Activated CD4-positive, alpha-beta T cell treated with anti-CD3 and anti-CD28 coated beads, Interleukin-10, Interleukin-2, amounts not matched to agents 100 ng/mL and 50 ng/mL, durations not matched to agents 16 hours and 8 hours (primary cell): ENCODE data around the gene ATP6AP2.
"Not testable (repeated sequence)": the region's sequence is repeated elsewhere in the genome, so short reads cannot be mapped to it uniquely, and the experiment has no call there.

Source experiments
- DNase-seq: peaks from one replicate; pipeline ENCODE4 v3.0.0-alpha.2; 2020

The ATP6AP2 gene

DNA sequence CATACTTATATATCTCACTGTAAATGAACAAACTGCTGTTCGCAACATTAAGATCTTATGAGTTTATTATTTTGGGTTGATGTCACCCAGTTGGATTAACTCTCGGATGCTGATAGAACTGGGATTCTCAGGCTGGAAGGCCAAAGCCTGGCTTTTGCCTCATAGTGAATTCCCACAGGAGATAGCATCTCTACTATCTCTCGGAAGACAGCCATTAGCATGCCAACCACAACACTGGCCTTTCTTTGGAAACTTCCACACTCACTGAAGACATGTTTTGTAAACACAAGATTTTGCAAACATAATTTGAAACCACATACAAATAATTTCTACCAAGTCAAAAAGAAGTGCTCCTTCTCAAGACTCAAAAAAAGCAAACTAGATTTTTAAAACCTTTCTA lies 4.5 kb upstream of the ATP6AP2 start:
- no peak for DNase-seq

DNA sequence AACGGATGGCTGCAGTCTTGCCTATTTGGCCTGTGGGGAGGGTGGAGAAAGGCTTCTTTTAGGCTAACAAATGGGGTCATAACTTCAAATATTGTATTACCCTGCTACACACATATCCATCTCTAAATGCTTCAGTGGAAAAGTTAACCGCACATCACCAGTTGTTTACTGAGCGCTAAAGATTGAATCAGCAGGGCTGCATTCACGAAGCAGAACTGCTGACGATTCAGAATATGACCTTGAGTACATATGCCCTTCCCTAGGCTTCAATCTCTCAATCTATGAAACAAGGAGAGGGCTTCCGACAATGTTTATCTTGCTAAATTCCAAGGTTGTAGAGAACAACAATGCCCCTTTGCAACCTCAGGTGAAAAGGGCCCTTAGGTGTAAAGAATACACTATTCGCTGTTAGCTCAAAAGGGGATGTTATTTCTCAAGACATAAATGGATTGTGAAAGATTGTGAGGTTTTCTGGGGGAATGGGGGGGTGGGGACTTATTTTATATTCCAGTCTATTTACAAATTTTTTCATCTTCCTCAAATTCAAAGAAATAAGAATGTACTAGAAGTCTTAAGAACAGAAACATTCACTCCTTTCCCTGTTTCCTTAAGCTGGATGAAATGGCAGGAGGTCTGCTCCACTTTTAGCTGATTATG lies 2.6 kb upstream of the ATP6AP2 start:
- no peak for DNase-seq

DNA sequence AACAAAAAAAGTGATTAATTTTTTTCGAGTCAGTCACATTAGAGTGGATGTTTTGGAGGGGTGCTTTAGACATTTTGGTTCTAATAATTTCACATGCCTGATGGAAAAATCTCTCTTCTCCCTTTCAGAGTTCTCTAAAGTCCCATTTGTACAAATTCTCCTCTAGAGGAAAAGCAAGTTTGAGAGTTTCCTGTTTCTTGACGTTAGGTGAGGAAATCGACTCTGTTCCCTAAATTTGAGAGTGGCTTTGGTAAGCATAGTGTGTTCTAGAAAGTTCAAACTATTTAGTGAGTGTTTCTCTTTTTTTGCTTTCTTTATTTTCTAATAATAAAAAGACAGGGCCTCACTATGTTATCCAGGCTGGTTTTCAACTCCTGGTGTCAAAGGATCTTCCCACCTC lies 1.6 kb upstream of the ATP6AP2 start:
- no peak for DNase-seq

DNA sequence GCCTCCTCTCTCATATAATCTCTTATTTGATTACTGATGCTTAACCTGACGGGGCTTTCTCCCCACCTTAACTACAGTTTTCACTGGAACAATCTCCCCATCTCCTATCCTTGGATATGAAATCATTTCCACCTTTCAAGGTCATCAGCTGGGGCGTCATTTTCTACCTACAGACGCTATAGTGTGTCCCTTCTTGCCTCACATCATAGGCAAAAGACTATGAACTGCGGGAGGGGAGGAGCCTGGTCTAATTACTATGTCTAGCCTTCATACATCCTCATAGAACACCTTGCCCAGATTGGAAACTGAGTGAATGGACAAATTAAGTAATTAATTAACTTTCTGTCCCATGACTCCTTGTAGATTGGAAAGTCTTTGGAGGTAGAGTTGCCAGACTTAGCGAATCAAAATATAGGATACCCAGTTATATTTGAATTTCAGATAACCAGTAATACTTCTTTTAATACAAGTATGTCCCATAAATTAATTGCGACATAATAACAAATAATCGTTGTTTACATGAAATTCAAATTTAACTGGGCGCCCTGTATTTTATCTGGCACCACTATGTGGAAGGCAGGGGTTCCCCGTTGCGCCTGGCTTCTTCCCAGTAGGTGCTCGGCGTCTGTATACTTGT lies 752 bp upstream of the ATP6AP2 start:
- DNase-seq: no peak

DNA sequence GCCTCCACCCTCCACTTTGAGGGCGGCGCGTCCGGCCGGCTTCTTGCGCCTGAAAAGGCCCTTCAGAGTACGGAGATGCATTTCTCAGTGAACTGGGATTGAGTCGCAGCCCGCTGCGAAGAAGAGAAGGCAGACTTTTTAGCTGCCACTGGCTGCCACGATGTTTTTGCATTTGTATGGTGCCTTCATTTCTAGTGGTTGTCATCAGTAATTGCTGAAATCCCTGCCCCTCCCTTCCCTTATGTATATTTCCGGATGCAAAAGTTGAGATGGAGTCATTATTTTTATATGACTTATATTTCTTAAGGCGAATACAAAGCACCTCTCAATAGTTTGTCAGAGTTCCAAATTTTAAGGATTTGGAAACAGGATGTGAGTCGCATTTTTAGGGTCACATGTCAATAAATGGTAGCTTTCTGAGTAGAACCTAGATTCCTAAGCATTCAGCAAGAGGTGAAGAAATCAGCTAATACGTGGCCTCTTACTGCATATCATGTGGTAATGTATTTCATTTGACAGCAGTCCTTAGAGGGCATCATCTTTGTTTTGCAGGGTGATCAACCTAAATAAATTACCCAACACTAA lies 658 bp downstream of the ATP6AP2 start:
- peak; percentile 17 for DNase-seq

DNA sequence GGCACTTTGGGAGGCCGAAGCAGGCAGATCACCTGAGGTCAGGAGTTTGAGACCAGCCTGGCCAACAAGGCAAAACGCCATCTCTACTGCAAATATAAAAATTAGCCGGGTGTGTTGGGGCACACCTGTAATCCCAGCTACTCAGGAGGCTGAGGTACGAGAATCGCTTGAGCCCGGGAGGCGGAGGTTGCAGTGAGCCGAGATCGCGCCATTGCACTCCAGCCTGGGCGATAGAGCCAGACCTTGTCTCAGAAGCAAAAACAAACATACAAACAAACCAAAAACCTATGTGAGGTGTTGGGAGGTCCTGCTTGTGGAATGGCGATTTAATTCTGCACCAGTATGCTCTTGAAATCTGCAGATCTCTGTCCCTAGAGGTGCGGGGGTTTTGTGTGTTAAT lies 1.4 kb downstream of the ATP6AP2 start:
- not testable (repeated sequence) for DNase-seq

DNA sequence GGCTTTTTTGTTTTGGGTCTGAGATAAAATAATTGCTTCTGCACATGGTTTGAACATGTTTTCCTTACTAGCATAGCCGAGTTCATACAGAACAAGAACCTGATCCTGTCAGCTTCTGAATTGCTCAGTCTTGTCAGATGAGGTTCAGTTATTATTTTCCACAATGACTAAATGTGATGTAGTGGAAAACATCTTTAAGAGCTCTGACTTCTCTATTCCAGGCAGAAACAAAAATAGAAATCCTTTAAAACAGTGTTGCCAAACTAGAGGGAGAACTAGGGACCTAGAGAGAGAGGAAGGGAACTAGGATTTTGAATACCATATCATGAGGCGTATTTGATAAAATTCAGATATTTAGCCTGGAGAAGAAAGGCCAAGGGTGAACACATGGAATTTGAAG lies 2.0 kb downstream of the ATP6AP2 start:
- no peak for DNase-seq

DNA sequence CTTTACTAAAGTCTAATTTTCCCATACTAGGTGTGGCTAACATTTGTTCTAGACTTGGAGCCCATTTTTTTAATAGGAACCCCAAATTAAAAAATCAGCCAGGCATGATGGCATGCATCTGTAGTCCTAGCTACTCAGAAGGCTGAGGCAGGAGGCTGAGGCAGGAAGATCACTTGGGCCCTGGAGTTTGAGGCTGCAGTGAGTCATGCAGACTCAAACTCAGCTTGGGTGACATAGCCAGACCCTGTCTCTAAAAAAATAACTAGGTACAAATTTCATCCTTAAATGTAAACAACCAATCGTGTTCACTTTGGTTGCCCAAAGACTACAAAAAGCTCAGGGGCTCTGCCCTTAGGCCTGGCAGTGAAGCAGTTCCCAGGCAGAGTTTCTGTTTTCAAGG lies 6.9 kb downstream of the ATP6AP2 start:
- DNase-seq: peak; percentile 22

DNA sequence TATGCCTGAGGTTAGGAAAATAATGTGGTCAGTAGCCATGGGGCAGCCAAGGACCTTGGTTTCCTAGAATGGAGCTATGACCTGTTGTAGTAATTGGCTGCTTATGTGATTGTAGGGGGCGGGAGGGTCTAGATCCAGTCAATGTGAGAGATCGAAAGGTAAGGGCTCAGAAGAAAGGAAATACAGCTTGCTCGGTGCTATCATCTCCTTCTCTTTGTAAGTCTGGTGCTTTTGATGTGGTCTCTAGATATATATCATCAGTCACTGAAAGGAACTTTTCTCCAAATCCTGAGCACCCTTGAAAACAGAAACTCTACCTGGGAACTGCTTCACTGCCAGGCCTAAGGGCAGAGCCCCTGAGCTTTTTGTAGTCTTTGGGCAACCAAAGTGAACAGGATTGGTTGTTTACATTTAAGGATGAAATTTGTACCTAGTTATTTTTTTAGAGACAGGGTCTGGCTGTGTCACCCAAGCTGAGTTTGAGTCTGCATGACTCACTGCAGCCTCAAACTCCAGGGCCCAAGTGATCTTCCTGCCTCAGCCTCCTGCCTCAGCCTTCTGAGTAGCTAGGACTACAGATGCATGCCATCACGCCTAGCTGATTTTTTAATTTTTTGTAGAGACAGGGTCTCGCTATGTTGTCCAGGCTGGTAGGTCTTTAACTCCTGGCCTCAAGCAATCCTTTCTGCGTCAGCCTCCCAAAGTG lies 9.0 kb downstream of the ATP6AP2 start:
- peak; percentile 72 for DNase-seq

DNA sequence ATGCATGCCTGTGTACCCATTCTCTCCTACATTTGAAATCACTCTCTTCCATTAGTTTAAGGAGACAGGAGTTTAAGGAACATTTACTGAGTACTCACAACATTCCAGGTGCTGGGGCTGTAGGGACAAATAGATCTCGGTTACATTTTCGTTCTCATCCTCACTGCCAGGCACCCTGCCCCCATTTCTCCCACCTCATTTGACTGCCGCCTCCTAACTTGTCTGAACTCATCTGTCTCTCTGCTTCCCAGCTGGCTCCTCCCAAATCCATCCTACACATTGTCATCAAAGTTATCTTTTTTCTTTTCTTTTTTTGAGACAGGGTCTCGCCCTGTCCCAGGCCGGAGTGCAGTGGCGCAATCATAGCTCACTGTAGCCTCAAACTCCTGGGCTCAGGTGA lies 22.7 kb downstream of the ATP6AP2 start:
- no peak for DNase-seq

DNA sequence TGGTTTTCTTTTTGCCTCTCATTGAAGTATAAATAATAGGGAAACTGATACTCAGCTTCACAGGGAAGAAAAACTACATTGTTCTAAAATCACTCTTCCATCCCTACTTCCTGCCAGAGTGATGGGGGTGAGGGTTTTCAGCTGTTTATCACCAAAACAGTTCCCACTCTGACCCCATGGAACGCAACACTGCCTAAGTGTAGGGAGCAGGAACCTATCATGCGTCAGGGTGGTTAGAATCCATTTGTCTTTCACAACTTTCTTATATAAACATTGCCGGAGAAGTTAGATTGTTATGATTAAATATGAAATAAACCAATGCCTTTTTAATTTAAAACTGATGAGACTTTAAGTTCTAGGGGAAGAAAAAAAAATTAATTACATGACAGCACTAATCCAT lies 26.6 kb downstream of the ATP6AP2 start:
- no peak for DNase-seq

DNA sequence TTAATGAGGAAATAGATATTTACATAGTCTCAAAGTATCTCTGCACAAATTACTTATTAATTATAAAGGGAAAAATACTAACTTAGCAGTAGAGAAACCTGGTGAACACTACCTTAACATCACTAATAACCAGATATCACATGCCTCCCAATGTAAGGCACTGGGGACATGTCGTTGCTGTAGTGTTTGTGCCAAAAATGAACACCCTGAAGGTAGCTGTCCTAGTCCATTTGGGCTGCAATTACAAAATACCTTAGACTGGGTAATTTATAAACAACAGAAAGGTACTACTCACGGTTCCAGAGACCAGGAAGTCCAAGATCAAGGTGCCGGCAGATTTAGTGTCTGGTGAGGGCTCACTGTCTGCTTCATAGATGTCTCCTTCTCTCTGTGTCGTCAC lies 31.7 kb downstream of the ATP6AP2 start:
- no peak for DNase-seq

DNA sequence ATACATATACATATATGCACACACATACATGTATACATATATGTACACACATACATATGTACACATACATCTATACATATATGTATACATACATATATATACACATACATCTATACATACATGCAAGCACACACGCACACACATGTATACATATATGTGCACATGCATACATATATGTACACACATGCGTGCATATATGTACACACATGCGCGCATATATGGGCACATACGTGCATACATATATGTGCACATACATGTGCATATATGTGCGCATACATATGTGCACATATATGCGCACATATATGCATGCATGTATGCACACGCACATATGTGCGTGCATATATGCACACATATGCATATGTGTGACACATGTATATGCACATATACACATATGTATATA lies 35.2 kb downstream of the ATP6AP2 start:
- no peak for DNase-seq

DNA sequence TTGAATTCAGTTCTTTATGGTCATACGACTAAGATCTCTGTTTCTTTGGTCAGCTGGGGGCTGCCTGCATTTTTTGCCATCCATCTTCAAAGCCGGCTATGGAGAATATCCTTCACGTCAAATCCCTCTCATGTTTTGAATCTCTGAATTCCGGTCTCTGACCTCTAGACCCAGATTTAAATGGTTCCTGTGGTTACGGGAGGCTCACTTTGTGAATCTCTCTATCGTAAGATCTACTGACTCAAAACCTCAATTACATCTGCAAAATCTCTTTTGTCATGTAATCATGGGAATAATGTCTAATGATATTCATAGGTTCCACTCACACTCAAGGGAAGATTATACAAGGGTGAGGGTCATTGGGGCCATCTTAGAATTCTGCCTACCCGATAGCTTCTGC lies 36.8 kb downstream of the ATP6AP2 start:
- DNase-seq: no peak

DNA sequence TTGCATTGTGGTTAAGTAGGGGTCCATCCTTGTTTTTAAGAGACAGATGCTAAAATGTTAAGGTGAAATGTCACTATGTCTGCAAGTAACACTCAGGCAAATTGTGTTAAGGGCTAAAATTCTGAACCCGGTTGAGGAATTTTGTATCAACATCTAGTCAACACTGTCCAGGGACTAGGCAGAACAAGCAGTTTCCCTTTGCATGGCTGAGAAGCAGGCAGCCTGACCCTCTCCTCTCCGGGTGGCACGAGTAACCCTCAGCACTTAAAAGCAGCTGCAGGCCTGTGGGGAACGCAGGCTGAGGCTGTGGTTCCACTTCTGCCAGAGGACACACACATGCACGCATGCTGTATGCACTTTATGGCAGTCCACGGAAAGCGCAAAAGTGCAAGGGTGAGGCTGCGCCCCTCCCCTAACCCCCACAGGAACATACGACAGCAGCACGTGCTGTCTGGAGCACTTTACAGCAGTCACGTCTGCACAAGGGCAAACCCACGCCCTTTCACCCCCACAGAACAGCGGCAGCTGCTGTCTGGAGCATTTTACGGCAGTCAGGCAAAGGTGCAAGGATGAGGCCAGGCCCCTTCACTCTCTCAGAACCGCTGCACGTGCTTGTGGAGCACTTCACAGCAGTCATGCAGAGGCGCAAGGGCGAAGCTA lies 41.8 kb downstream of the ATP6AP2 start:
- no peak for DNase-seq

DNA sequence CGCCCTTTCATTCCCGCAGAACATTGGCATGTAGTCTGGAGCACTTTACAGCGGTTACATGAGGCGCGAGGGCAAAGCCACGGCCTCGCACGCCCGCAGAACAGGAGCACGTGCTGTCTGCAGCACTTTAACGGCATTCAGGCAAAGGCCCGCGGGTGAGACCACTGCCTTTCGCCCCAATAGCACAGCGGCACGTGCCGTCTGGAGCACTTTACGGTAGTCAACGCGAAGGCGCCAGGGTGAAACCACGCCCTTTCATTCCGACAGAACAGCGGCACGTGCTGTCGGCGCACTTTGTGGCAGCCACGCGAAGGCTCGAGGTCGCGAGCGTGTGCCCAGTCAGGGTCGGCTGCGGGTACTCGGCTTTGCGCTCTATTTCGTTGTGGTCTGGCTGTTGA lies 42.4 kb downstream of the ATP6AP2 start, which contains the start of gene MPC1L:
Gene MPC1L (plus strand): TSS at position 290 of the 398 bp plus-strand sequence. CDS start 138 bp downstream, outside the sequence.
- no peak for DNase-seq

DNA sequence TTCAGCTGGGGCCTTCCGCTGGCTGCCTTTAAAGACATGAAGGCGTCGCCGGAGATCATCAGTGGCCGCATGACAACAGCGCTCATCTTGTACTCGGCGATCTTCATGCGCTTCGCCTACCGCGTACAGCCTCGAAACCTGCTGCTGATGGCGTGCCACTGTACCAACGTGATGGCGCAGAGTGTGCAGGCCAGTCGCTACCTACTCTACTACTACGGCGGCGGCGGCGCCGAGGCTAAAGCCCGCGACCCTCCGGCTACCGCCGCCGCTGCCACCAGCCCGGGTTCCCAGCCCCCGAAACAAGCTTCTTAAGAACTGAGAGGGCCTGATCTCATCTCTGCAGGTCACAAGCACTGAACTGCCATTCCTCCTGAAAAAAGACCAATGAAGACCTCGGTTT lies 42.9 kb downstream of the ATP6AP2 start:
- no peak for DNase-seq

DNA sequence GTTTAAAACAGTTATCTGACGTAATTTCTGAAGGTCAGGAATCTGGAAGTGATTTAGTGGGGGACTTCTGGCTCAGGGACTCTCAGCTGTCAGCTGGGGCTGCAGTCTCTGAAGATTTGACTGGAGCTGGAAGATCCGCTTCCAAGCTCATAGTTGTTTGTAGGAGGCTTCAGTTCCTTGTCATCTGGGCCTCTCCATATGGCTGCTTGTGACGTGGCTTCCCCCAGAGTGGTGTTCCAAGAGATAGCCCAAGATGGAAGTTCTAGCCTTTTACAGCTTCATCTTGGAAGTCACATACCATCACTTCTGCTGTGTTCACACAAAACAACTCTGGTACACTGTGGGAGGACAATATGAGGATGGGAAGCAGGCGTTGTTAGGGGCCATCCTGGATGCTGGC lies 44.5 kb downstream of the ATP6AP2 start:
- no peak for DNase-seq

DNA sequence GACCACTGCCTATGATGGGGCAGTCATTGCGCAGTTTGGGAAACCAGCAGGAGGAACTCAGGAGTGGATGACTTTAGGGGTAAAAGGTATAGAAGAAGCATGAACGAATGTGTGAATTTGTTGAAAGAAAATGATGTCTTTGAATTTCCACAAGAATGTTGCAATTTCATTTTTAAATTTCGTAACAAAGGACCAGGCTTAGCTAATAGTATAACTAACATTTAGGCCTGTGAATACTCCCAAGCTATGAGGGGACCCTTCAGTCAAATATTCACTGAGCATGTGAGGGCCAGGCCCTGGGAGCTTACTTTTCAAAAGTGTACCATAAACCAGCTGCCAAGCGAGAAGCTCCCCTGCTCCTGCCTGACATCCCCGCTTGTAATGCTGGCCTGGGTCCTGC lies 47.7 kb downstream of the ATP6AP2 start:
- no peak for DNase-seq

DNA sequence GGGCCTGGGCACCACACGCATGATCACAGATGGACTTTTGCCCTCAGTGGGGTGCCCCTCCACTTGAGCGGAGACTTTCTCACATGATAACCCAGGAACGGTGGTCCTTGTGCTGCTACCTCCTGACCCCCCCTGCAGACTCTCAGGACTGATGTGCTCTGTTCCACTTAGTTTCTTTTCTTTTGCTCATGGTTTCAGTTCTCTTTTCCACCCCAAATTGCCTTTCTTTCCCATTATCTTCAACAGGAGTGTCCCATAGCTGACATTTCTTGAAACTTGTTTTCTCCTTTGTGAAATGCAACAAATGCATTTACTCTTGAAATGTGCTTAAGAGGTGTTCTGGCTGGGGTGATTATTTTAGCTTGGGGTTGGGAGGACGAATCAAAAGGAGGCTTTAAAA lies 51.4 kb downstream of the ATP6AP2 start:
- DNase-seq: no peak

DNA sequence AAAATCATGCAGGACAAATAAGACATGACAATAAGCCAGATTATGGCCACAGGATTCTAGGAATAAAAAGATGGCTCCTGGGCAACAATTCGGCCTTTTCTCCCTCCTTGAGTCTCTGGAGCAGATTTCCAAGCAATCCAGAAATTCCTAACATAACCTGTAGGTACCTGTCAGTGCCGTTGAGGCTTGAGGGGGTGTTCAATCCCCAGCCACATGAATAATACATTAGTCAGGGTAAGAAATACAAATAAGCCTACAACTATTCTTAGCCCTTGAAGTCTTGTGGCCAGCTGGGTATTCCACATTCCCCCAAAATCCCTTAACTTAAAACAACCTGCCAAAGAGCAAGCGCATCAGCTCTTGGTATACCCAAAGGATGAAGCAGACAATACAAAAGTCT lies 56.9 kb downstream of the ATP6AP2 start:
- DNase-seq: no peak

DNA sequence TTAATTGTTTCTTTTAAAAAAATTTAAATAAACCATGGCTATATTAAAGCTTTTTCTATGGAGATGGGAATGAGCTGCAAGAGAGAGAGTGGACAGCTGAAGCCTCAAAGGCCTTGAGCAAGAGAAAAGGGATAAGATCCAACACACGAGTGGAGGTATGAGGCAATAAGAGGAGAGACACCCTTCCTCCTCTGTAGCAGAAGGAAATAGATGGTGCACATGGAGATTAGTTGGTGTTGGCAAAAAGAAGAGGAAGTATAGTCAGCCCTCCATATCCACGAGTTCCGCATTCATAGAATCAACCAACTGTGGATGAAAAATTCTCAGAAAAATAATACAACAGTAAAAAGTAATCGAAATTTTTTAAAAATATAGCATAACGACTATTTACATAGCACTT lies 63.4 kb downstream of the ATP6AP2 start:
- DNase-seq: no peak

DNA sequence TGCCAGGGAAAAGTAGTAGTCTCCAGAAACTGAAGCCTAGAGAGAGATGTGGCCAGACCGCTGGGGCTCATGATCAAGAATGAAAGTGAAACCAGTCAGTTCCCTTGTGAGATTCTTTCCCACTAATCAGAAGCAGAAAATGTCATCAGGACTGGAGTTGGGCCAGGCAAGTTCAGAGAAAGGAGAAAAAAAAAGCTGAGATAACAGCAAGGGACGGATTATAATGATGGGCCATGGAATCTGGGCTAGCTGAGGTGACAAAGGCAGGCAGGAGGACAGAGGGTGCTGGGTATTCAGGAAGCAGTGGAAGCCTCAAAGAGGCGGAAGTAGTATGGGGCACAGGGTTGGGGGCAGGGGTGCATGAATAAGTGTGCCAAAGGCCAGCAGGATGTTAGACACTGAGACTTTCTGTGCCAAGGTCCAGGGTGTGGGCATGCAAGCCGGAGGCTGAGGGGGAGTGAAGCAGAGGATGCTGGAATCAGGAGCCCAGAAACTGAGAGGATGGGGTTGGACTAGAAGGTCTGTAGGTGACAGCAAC lies 64.1 kb downstream of the ATP6AP2 start:
- DNase-seq: peak; percentile 76
